Left renal pelvis (tissue), 4 donors: ENCODE measurements around the gene SLC43A2. TPM values are rescaled to one million over a fixed set of nuclear protein-coding genes. Genes with fewer than 3 reads are reported as not detected.

Experiments
- DNase-seq, 4 donors: peaks; one replicate each; pipeline ENCODE4 v3.0.0-alpha.2; 2013; ENCODE audit warnings: low read depth in 4 of 4, low spot score in 3 of 4
- polyA plus RNA-seq, 4 donors: library from polyadenylated mRNA; unstranded; fragments of 120-200 nt; gene quantifications; one replicate each; pipeline ENCODE4 v1.2.1, GENCODE V29; 2013; ENCODE audit not compliant: insufficient read length in 4 of 4

The SLC43A2 gene
- polyA plus RNA-seq, 4 donors: 5.9 to 36.4 (median 26.2) TPM

DNA sequence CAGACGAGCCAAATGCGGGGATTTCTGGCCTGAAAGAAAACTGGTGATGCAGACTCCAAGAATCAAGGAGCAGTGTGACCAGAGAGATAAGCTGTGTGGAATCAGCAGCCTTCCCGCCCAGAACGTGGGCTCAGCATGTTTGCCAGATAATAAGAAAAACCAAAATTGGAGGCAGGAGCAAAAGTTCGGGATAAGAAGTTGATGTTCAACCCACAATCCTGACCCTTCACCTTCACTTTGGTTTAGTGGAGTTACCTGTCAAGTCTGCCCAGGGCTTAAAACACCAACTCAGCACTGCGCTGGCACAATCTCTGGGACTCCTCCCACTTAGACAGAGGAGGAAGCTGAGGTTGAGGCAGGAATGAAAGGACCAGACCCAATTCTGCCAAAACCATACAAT lies 3.1 kb downstream of the SLC43A2 start:
- no peak for DNase-seq

DNA sequence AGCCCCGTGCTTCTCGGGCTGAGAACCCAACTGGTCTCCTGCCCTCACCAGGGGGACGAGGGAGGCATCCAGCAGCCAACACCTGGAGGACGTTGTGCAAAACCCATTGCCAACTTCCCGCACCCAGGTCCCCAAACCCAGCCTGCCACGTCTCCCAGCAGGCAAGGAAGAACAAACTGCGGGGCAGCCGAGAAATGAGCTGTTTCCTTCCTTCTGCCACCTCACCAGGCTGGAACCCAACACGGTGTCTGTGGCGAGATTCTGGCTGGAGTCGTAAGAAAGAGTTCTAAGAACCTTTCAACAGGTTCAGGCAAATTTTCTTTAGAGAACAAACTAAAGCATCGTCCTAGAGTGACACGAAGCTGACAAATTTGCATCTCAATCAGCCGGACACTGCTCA lies 3.6 kb downstream of the SLC43A2 start:
- no peak for DNase-seq

DNA sequence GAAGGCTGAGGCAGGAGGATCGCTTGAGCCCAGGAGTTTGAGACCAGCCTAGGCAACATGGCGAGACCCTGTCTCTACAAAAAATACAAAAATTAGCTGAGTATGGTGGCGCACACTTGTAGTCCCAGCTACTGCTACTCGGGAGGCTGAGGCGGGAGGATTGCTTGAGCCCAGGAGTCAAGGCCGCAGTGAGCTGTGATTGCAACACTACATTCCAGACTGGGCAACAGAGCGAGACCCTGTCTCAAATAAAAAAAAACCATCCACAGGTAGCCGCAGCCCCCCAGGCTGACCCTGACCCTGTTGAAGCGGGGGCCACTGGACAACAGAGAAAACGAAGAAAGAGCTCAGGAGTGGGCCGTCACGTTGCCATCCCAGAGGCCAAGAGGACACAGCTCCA lies 4.0 kb downstream of the SLC43A2 start:
- no peak for DNase-seq

GRCh38 chr17:1623057-1623630 lies 5.5 kb downstream of the SLC43A2 start:
- DNase-seq: no peak

DNA sequence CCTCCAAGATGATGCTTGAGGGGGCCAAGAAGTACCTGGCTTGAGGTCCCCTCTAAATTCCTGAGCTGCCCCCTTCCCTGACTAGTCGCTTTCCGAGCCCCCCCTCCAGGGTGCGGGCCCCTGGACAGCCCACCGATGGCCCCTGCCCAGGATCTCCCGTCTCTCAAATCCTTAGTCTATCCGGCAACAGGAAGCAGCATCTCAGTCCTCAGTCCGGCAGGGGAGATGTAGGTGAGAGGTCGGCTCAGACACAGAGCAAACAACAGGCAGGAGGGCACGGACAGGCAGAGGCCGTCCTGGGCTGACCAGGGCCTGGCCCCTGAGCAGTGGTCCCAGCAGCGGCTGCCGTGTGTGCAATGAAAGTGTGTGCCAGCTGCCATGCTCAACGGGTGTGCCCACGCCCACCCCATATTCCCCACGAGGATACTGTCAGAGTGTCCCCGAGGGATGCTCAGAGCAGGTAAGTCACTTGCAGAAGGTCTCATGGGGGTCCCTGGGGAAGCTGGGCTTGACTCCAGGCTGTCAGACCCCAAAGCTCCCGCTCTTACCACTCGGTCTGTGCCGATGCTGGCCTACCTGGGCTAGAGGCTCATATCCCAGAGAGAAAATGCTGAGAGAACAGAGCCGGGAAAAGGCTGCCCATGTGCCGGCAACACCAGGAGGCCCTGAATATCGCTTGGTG lies 7.2 kb downstream of the SLC43A2 start:
- no peak for DNase-seq

- DNase-seq: no peak
These were observed 8.1 kb downstream of the SLC43A2 start for GRCh38 chr17:1620486-1620885.

- no peak for DNase-seq
These were observed 10.9 kb downstream of the SLC43A2 start for GRCh38 chr17:1617620-1618174.

GRCh38 chr17:1616101-1616500 lies 12.5 kb downstream of the SLC43A2 start:
- no peak for DNase-seq

DNA sequence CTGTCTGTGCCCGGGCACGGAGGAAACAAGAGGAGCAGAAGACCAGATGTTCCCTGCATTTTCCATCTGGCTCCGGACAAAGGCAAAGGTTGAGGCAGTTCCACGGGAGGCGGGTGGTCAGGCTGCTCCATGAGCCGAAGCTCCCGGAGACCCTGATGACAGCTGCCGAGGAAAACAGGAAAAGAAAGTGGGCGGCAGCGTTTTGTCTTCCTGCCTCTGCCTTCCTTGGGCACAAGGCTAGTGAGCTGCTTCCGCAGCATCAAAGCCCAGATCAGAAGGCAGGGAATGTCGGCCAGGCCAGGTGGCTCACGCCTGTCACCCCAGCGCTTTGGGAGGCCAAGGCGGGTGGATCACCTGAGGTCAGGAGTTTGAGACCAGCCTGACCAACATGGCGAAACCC lies 16.2 kb downstream of the SLC43A2 start:
- no peak for DNase-seq

GRCh38 chr17:1611715-1612114 lies 16.9 kb downstream of the SLC43A2 start:
- DNase-seq: no peak

DNA sequence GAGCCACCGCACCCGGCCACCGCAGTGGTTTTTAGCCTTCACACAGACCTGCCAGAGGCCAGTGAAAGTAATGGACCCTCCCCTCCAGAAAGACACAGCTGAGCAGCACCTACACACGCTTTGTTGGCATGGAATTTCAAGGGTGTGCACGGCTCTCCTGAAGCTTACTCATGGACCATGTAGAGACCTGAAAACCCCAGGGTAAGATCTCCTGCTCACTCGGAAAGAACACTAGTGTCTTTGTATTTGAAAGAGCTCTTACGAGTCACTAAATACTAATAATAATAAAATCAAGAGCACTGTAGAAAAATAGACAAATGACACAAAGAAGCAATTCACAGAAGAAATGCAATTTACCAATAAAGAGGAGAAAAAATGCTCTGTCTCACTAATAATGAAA lies 20.0 kb downstream of the SLC43A2 start:
- DNase-seq: no peak

- no peak for DNase-seq
These were observed 20.7 kb downstream of the SLC43A2 start for GRCh38 chr17:1607971-1608320.

- DNase-seq: no peak
These were observed 22.2 kb downstream of the SLC43A2 start for GRCh38 chr17:1606352-1606985.

DNA sequence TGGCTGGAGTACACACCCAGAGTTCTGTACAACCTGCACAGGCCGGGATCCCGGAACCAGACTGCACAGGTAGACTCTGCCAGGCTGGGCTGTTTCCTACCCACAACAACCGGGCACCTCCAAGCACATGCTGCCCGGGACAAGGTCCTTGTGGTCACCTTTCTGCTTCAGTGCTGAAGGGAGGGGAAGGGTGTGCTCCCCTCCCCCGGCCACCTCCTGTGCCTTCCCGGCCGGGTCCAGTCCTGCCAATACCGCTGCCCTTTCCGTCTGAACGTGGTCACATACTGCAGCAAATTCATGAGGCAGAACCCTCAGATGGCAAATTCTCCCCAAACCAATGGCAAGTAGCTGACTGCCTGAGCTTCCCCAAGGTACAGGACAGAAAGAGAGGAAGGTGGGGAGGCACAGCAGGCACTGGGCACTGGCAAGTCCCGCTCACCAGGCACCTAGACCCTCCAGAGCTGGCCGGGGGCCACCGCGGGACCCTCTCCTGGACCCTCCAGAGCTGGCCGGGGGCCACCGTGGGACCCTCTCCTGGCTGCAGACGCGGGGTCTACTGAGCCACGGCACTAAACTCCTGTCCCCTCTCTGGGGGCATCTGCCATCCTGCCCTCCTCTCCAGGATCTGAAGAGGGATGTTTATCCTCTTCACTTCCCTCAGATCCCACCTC lies 22.8 kb downstream of the SLC43A2 start:
- DNase-seq: no peak

DNA sequence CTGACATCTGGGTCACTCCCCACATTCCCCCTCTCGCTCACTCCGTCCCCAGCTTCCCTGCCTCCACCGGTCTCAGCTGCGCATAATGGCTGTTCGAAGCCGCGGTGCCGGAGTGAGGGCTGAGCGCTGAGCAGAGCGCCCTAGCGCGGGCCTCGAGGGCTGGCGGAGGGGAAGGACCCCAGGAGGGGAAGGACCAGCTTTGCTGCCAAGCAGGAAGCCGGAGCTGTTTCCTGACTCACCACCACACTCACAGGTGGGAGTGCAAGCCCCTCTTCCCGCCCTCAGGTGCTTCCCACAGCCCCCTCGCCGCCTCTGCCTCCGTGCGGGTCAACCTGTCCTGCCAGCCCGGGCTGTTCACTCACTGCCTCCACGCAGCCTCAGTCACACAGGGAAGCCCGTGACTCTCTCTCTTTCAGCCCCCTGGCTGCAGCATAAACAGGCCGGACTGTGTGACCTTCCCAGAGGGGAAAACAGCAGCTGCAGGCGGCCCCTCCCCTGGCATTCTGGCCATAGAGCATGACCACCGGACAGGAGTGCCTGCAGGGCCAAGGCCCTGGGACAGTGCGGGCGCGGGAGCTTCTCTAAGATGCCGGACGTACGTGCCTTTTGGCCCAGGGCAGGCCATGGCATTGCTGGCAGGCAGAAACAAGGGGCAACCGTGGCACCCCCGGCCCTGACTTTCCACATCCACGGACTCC lies 23.7 kb downstream of the SLC43A2 start:
- no peak for DNase-seq

GRCh38 chr17:1601571-1601970 lies 27.1 kb downstream of the SLC43A2 start:
- no peak for DNase-seq

DNA sequence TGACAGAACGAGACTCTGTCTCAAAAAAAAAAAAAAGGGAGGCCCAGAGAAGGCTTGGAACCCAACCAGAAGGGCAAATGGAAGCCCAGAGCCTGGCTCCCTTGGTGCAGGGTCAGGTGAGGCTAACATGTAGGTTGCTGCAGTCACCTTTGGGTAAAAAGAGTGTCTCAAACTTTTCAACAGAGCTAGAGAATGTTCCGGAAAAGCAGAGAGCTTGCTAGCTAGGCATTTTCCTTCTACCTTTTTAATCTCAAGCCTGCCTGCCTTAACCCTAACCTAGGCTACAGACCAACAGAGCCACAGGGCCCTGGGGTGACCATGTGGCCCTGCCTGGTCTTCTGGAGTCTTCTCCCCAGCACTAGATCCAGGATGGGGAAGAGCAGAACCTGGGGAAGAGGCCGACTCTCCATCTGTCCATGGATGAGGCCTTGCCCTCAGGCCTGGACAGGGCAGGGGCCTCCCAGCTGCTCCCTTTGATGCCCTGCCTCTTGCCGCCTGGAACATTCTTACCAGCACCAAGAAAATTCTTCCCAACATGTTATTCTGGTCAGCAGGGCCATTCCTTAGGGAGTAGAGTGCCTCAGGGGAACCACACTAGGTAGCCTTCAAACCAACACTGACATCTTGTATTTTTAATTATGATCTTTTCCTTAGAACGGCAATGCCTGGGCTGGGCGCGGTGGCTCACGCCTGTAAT lies 30.1 kb downstream of the SLC43A2 start:
- no peak for DNase-seq

DNA sequence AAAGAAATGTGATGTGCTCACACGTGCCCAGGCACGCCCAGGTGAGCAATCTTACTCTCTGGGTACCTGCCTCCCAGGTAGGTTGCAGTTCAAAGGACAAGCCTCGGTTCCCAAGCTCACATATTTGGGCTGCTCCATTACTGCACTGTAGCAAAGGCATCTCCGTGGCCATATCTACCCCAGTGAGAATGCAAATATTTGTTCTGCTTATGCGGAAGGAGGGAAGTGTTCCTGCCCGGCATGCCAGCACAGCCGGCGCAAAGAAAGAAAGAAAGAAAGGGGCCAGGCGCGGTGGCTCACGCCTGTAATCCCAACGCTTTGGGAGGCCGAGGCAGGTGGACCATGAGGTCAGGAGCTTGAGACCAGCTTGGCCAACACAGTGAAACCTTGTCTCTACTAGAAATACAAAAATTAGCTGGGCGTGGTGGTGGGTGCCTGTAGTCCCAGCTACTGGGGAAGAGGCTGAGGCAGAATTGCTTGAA lies 30.7 kb downstream of the SLC43A2 start:
- DNase-seq: no peak

DNA sequence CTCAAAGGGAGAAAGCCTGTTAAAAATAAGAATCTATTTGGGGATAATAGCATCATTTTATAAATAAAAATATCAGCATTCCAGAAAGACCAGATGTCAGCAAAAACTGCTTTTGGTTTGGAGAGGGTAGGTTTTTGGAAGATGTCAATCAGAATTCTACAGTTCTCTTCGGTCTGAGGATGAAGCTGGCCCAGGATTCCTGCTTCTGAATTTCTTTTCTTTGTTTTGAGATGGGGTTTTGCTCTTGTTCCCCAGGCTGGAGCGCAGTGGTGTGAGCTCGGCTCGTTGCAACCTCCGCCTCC lies 35.1 kb downstream of the SLC43A2 start:
- DNase-seq: no peak
